AG09309 (cell line): ENCODE data around the gene PIP4K2A.

Source experiments
- DNase-seq: peaks from one replicate; pipeline ENCODE4 v3.0.0-alpha.2; 2010; ENCODE audit warnings: low read depth
- H3K4me3 ChIP-seq: 2 replicates; pipeline ENCODE4 v1.5.1; 2011; ENCODE audit warnings: mild to moderate bottlenecking, low read depth, low read length, moderate library complexity; ENCODE audit not compliant: control insufficient read depth
- TF ChIP-seq, protein P1 (sequence below): IDR thresholded peaks from 2 replicates; pipeline ENCODE4 v1.5.1; 2011; ENCODE audit warnings: mild to moderate bottlenecking, low read depth, low read length, inconsistent platforms; ENCODE audit not compliant: insufficient read depth, control insufficient read depth; ENCODE audit errors: missing control alignments

The PIP4K2A gene

DNA sequence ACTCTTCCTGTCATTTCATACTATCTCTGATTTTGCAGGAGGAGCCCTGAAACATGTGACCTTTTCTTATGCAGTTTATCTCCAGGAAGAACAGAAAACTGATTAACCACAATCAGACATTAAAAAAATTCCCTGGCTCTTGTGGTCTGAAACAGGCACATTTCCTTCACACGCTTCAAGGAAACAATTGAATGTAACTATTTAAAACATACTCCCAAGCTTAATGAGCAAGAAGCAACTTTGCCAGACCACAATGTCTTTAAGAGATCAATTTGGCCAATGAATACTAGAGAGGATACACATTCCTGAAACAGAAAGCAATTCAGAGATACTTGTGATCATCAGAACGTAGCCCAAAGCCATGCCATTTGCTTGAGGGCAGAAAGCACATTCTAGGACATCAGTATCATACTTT is 65.8 kb downstream of the PIP4K2A start:
- DNase-seq: peak; percentile 64
- no peak overlapping the region for H3K4me3 ChIP-seq

DNA sequence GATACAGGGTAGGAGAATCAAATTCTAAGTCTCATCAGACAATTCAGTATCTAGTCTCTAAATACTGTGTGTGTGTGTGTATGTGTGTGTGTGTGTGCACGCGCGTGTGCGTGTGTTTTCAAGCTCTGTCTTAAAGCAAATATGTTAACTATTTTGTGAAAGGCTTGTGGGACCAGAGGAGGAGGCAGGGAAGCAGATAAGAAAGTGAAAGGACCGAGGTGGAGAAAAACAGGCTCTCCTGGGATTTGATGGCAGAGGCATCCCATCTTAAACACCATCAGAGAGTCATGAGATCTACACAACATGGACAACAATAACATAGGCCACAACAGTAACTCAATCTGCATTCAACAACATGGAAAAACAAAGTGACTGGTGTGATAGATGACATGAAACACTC is 67.1 kb downstream of the PIP4K2A start:
- TF ChIP-seq, protein P1, sequence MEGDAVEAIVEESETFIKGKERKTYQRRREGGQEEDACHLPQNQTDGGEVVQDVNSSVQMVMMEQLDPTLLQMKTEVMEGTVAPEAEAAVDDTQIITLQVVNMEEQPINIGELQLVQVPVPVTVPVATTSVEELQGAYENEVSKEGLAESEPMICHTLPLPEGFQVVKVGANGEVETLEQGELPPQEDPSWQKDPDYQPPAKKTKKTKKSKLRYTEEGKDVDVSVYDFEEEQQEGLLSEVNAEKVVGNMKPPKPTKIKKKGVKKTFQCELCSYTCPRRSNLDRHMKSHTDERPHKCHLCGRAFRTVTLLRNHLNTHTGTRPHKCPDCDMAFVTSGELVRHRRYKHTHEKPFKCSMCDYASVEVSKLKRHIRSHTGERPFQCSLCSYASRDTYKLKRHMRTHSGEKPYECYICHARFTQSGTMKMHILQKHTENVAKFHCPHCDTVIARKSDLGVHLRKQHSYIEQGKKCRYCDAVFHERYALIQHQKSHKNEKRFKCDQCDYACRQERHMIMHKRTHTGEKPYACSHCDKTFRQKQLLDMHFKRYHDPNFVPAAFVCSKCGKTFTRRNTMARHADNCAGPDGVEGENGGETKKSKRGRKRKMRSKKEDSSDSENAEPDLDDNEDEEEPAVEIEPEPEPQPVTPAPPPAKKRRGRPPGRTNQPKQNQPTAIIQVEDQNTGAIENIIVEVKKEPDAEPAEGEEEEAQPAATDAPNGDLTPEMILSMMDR: no peak
- no peak overlapping the region for H3K4me3 ChIP-seq
- no peak for DNase-seq

More for the DNA sequence above, 65.8 kb downstream of the PIP4K2A start:
- TF ChIP-seq, protein P1: no peak

DNA sequence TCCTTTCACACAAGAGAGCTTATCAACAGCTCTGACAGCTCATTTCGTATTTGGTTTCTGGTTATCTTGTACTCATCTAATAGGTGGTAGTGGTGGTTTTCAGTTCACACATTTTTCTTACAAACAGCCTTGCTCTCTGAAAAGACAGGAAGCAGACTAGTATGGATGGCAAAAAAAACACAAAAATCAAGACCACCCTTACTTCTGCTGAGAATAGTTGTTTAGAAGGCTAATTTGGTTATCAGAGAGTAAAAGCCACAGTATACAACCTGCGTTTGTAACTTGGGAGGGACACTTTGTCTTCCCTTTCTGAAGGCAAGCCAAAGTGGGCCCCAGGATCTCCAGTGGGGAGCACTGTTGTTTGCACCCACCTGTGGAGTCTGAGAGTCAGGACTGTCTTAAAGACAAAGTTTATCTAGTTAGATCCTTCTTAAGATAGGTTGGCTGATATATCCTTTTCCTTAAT is 68.0 kb downstream of the PIP4K2A start:
- TF ChIP-seq, protein P1: no peak
- no peak overlapping the region for H3K4me3 ChIP-seq
- DNase-seq: no peak

DNA sequence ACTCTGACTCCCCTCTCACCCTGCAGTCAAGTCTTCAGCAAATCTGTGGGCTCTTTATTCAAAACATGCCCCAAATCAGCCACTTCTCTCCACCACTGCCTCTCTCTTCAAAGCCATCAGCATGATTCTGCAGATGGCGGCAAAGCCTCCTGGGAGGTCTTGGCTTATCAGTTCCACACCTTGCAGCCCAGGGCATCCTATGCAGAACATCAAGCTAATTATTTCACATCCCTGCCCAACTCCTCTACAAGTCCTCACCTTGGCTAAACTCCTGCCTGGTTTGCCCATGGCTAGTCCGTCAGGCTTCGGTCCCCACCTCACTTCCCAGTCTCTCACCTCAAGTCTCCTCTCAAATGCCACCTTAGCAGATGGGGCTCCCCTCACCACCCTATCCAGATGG is 70.2 kb downstream of the PIP4K2A start:
- DNase-seq: no peak
- TF ChIP-seq, protein P1: no peak
- no peak overlapping the region for H3K4me3 ChIP-seq

DNA sequence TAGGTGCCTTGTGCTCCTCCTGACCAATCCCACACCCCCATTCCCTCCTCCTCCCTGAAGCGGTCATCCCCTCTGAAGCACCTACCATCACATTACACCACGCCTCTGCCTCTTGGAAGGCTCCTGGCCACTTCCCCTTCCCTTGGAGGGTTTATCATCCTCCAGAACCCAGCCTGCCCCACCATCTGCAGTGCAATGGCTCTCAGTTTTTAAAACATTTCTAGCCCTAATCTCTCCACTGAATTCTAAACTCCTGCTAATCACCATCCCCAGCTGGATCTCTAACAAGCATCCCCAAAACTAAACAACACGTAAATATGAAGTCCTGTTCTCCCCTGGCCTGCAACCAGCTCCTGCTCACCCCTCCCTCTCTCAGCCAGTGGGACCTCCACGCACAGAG is 70.6 kb downstream of the PIP4K2A start:
- DNase-seq: no peak
- TF ChIP-seq, protein P1: no peak
- no peak overlapping the region for H3K4me3 ChIP-seq

DNA sequence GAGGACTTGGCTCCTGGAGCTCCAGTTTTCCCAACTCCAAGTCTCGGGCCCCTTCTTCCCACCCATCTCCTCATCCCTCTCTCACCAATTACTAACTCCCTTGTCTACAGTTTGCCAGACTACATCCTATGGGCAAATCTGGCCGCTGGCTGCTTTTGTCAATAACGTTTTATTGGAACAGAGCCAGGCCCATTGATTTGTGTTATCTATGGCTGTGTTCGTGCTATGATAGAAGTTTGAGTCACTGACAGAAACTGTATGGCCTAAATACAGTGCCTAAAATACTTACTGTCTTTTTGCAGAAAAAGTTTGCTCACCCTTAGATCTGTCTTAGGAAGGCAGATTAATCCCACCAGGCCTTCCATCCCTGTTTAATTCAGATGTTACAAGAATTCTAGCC is 71.3 kb downstream of the PIP4K2A start:
- TF ChIP-seq, protein P1: no peak
- H3K4me3 ChIP-seq: no peak overlapping the region
- DNase-seq: no peak

DNA sequence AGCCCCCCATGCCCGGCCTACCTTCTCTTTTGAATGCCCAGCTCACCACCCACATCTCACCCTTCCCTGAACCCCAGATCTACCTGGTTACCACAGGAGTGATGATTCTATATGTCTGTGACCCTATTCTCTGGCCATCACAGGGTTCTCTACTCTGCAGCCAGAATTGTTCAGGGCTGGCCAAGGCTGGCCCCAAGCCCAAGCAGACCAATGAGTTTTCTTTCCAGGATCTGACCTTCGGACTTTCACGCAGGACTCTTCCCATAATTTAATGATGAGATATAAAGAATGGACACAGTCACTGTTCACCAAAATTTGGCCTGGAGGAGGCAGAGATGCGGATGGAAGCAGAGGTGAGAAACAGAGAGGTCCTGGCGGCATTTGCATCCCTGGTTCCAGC is 72.6 kb downstream of the PIP4K2A start:
- TF ChIP-seq, protein P1: no peak

More for the DNA sequence above, 72.6 kb downstream of the PIP4K2A start:
- DNase-seq: no peak
- H3K4me3 ChIP-seq: no peak overlapping the region
